Mesothelial cell of epicardium (in vitro differentiated cells): ENCODE measurements around the gene ZFHX2. TPM values are rescaled to one million over a fixed set of nuclear protein-coding genes. Genes with fewer than 3 reads are reported as not detected.
A peak's percentile ranks its signal among the peaks of the same experiment; 100 is the strongest.
"Not testable (repeated sequence)": the region's sequence is repeated elsewhere in the genome, so short reads cannot be mapped to it uniquely, and the experiment has no call there.

Source experiments
- DNase-seq, 2 experiments: peaks; one replicate each; pipeline ENCODE4 v3.0.0; 2021; ENCODE audit warnings: low spot score in 2 of 2; ENCODE audit not compliant: unreplicated experiment in 2 of 2
- H3K27ac Mint-ChIP-seq: 2 replicates; pipeline ENCODE4 v1.8.0; 2021; ENCODE audit warnings: mixed read lengths
- H3K27me3 Mint-ChIP-seq: 2 replicates; pipeline ENCODE4 v1.8.0; 2021; ENCODE audit warnings: low read depth, mixed read lengths
- H3K36me3 Mint-ChIP-seq: 2 replicates; pipeline ENCODE4 v1.8.0; 2021; ENCODE audit warnings: mixed read lengths
- H3K4me1 Mint-ChIP-seq: 2 replicates; pipeline ENCODE4 v1.8.0; 2021; ENCODE audit warnings: mixed read lengths
- H3K4me3 Mint-ChIP-seq: 2 replicates; pipeline ENCODE4 v1.8.0; 2021; ENCODE audit warnings: mild to moderate bottlenecking, moderate library complexity, mixed read lengths
- H3K9me3 Mint-ChIP-seq: 2 replicates; pipeline ENCODE4 v1.8.0; 2021; ENCODE audit warnings: mixed read lengths
- total RNA-seq: library from RNA; stranded (reverse); gene quantifications from 3 replicates; pipeline ENCODE4 v1.2.1, GENCODE V29; 2021
- TF ChIP-seq, protein P1 (sequence below): fragments of 200-600 bp; sonication (generic); IDR thresholded peaks from one replicate; pipeline ENCODE4 v1.5.0; 2021; ENCODE audit warnings: antibody characterized with exemption; ENCODE audit not compliant: unreplicated experiment

ZFHX2 gene
- total RNA-seq, 1 donor from 2014 or later = 13.7 TPM

DNA sequence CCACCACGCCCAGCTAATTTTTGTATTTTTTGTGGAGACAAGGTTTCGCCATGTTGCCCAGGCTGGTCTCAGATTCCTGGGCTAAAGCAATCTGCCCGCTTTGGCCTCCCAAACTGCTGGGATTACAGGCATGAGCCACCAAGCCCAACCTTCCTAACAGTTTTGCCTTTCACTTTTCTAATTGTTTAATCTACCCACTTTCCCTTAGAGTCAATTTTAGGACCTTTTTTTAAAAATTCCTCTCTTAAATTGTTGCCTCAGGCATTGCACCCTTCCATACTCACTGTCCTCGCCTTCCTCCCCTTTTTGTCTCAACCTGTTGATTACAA, 11.5 kb downstream of the ZFHX2 start:
- H3K4me1 Mint-ChIP-seq = peaks cover 29% of the 10 kb centered on the region
- TF ChIP-seq, protein P1, sequence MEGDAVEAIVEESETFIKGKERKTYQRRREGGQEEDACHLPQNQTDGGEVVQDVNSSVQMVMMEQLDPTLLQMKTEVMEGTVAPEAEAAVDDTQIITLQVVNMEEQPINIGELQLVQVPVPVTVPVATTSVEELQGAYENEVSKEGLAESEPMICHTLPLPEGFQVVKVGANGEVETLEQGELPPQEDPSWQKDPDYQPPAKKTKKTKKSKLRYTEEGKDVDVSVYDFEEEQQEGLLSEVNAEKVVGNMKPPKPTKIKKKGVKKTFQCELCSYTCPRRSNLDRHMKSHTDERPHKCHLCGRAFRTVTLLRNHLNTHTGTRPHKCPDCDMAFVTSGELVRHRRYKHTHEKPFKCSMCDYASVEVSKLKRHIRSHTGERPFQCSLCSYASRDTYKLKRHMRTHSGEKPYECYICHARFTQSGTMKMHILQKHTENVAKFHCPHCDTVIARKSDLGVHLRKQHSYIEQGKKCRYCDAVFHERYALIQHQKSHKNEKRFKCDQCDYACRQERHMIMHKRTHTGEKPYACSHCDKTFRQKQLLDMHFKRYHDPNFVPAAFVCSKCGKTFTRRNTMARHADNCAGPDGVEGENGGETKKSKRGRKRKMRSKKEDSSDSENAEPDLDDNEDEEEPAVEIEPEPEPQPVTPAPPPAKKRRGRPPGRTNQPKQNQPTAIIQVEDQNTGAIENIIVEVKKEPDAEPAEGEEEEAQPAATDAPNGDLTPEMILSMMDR = no peak
- H3K27me3 Mint-ChIP-seq = no peaks in the 10 kb centered on the region
- no peak overlapping the region for H3K4me3 Mint-ChIP-seq
- H3K9me3 Mint-ChIP-seq = no peaks in the 10 kb centered on the region
- peaks cover 3% of the 10 kb centered on the region for H3K36me3 Mint-ChIP-seq
- H3K27ac Mint-ChIP-seq = no peak overlapping the region
- no peak for DNase-seq

DNA sequence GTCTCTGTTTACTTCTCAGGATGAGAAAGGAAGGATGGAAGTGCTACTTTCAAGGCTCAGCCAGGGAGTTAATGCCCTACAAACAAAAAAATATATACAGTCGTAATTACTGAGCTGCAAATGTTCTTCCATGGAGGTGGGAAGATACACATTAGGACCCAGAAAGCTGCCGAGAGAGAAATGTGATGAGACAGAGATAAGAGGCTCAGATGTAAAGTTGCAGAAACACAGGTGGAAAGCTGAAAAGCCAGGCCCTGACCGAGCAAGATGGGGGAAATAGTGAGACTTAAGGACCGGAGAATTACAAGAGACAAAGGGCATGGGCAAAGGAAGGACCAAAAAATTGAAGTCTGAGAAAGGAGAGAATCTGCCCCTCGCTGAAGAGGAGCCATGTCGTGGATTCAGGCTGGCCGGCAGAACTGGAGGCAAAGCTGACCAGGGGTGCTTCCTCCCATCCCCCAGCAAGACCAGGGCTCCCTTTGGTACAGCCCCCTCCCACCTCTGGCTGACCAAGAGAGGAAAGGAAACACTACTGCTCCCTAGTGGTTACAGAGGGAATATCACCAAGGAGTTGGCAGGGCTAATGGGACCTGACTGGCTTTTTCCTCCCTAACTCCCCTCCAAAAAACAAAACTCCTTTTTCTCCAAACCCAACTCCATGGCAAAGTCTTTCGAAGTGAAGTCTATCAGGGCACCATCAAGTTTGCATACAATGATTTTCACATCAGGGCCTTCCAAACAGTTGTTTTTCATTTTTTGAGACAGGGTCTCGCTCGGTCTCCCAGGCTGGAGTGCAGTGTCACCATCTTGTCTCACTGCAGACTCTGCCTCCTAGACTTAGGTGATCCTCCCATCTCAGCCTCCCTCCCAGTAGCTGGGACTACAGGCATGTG, 12.1 kb downstream of the ZFHX2 start:
- DNase-seq = no peak
- Mint-ChIP-seq H3K4me3 (peak overlapping the region; percentile 1), H3K36me3 (peaks cover 3% of the 10 kb centered on the region), H3K27me3 (no peaks in the 10 kb centered on the region), H3K27ac (peak overlapping the region; percentile 31), H3K4me1 (peaks cover 24% of the 10 kb centered on the region), H3K9me3 (no peaks in the 10 kb centered on the region)
- TF ChIP-seq, protein P1 = peak; percentile 76

DNA sequence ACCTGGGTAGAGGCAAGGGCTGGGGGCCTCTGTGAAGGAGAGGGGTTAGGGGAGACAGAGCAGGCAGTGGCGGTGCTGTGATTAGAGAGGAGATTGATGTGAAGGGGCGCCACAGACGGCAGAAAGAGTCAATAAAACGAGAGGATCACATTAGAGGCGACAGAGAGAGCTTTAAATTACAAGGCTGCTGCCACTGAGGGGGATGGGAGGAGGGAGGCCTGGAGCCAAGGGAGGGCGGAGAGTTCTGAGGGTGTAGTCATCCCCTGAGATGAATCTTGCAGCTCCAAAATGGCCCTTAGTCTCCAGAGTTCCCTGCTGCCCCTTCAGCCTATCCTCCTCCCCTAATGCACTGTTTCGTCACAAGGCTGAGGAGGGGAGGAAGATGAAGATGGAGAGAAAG, 12.8 kb downstream of the ZFHX2 start:
- H3K4me3 Mint-ChIP-seq = peak overlapping the region; percentile 20
- H3K4me1 Mint-ChIP-seq = peaks cover 24% of the 10 kb centered on the region
- DNase-seq = no peak
- TF ChIP-seq, protein P1 = no peak
- H3K9me3 Mint-ChIP-seq = no peaks in the 10 kb centered on the region
- H3K27ac Mint-ChIP-seq = peak overlapping the region; percentile 22
- no peaks in the 10 kb centered on the region for H3K27me3 Mint-ChIP-seq
- peaks cover 3% of the 10 kb centered on the region for H3K36me3 Mint-ChIP-seq

DNA sequence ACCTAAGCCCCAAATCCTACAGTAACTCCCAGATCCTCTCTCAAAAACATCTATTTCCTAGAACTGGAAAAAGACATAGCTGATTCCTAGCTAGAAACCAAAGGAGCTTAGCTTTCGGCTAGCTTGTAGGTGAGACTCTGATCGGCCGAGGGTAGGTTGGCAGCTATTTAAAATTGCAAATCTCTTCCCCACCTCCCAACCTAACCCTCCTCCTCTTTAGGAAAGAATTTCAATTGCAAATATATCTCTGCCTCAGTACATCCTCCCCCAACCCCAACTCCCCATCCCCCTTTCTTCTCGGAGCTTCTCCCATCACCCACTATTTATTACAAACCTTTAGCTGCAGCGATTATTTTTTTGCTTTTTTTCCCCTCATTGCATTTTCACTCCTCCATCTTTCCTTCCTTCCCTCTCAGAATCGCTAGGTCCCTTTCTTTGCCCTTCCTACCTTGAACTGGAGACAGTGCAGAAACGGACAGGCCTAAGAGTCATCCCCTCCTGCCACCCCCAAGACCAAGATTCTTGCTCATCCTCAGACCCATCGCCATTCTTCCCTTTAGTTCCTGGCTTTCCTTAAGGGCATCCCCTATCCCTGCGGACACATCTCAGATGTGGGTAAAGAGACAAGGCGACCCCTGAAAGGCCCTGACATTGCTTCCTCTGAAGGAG, 13.4 kb downstream of the ZFHX2 start:
- TF ChIP-seq, protein P1 = no peak
- Mint-ChIP-seq H3K4me1 (peaks cover 24% of the 10 kb centered on the region), H3K36me3 (peaks cover under 1% of the 10 kb centered on the region), H3K27me3 (no peaks in the 10 kb centered on the region), H3K4me3 (peak overlapping the region; percentile 20), H3K9me3 (no peaks in the 10 kb centered on the region), H3K27ac (peak overlapping the region; percentile 62)
- no peak for DNase-seq

DNA sequence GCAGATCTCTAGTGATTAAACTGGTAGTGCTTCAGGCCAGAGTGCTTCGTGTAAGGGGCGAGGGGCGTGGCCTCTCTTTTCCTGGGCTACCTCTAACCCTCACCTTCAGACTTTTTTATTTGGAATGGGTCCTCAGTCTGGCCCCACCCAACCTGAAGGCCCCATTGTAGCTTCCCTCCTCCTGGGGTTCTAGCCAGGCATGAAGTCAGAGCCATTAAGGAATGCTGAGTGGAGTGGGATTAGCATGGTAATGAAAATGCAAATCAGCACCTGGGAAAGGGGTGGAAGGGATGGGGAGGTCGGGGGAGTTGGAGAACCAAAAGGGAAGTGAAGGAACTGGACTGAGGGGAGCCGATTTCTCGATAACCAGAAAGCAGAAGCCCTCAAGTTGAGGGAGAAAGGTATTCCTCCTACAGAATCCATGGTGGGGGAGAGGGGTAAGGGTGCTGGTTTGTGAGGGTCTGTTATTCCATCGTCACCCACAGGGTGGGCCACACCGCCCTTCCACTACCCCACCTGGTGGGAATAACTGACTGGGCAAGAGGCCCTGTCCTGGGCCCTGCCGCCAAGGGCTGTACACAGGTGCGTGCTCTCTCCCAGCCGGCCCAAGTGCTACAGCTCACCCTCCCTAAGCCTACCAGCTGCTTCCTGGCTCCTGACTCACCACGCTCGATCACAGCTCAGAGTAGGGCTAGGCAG, 14.1 kb downstream of the ZFHX2 start:
- peaks cover 2% of the 10 kb centered on the region for H3K36me3 Mint-ChIP-seq
- peaks cover 24% of the 10 kb centered on the region for H3K4me1 Mint-ChIP-seq
- H3K9me3 Mint-ChIP-seq = no peaks in the 10 kb centered on the region
- H3K4me3 Mint-ChIP-seq = no peak overlapping the region
- TF ChIP-seq, protein P1 = no peak
- H3K27me3 Mint-ChIP-seq = no peaks in the 10 kb centered on the region
- DNase-seq = no peak
- H3K27ac Mint-ChIP-seq = peak overlapping the region; percentile 62

DNA sequence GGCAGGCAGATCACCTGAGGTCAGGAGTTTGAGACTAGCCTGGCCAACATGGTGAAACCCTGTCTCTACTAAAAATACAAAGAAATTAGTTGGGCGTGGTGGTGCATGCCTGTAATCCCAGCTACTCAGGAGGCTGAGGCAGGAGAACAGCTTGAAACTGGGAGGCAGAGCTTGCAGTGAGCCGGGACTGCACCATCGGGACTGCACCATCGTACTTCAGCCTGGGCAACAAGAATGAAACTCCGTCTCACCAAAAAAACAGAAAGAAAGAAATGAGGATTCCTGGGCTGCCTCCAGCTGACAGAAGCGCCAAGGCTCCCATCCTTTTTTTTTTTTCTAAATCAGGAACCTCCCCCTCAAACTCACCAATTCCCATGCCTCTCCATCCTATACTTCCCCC, 14.7 kb downstream of the ZFHX2 start:
- not testable (repeated sequence) for H3K9me3 Mint-ChIP-seq, H3K27me3 Mint-ChIP-seq, H3K36me3 Mint-ChIP-seq, DNase-seq, H3K4me3 Mint-ChIP-seq, H3K27ac Mint-ChIP-seq
- peaks cover 24% of the 10 kb centered on the region for H3K4me1 Mint-ChIP-seq
